MCF 10A (cell line): ENCODE measurements around the gene U2AF2. TPM values are rescaled to one million over a fixed set of nuclear protein-coding genes. Genes with fewer than 3 reads are reported as not detected.

Experiments
- BruUV-seq: library from RNA; stranded (reverse); fragments of 400-500 nt; replicated peaks from 2 replicates; lab custom pipeline; 2021; lab: Mats Ljungman, UMichigan
- CTCF ChIA-PET: fragments of 300-600 bp; sonication (Branson Sonifier 250); formaldehyde crosslinking; extraction: SDS; loops from one replicate; lab custom pipeline; 2021; ENCODE audit warnings: antibody characterized with exemption, inconsistent platforms; lab: Yijun Ruan, JAX
- POLR2A ChIA-PET: fragments of 300-600, 350-650 bp; sonication (Branson Sonifier 250); formaldehyde crosslinking; extraction: SDS; loops from one replicate; lab custom pipeline; 2020; ENCODE audit warnings: antibody characterized with exemption, inconsistent platforms; lab: Yijun Ruan, JAX
- DNase-seq: peaks from one replicate; pipeline ENCODE4 v3.0.0-alpha.2; 2018; ENCODE audit not compliant: unreplicated experiment
- H3K27ac Mint-ChIP-seq: one replicate; pipeline ENCODE4 v1.8.0; 2022; ENCODE audit warnings: mild to moderate bottlenecking, low read depth, mixed read lengths; ENCODE audit not compliant: unreplicated experiment
- H3K27me3 Mint-ChIP-seq: one replicate; pipeline ENCODE4 v1.8.0; 2022; ENCODE audit warnings: mixed read lengths; ENCODE audit not compliant: insufficient read depth, unreplicated experiment
- H3K36me3 Mint-ChIP-seq: one replicate; pipeline ENCODE4 v1.8.0; 2022; ENCODE audit warnings: mild to moderate bottlenecking, moderate library complexity, mixed read lengths; ENCODE audit not compliant: insufficient read depth, unreplicated experiment
- H3K4me1 Mint-ChIP-seq: one replicate; pipeline ENCODE4 v1.8.0; 2022; ENCODE audit warnings: mixed read lengths; ENCODE audit not compliant: insufficient read depth, unreplicated experiment
- H3K4me3 Mint-ChIP-seq: one replicate; pipeline ENCODE4 v1.8.0; 2022; ENCODE audit warnings: mild to moderate bottlenecking, moderate library complexity, mixed read lengths; ENCODE audit not compliant: unreplicated experiment
- H3K9me3 Mint-ChIP-seq: one replicate; pipeline ENCODE4 v1.8.0; 2022; ENCODE audit warnings: mixed read lengths; ENCODE audit not compliant: unreplicated experiment
- CTCF ChIP-seq: fragments of 200-600 bp; IDR thresholded peaks from one replicate; pipeline ENCODE4 v1.8.0; 2022; ENCODE audit warnings: antibody characterized with exemption, mild to moderate bottlenecking; ENCODE audit not compliant: unreplicated experiment
- intact Hi-C: fragments of 100-400 bp; cut with micrococcal nuclease; formaldehyde crosslinking; loops from 2 replicates; pipeline ENCODE4 v1.14.1; 2022
- total RNA-seq: library from RNA; stranded (reverse); gene quantifications from 2 replicates; pipeline ENCODE4 v1.2.3, GENCODE V29; 2022

The U2AF2 gene
- total RNA-seq, 1 experiment from 2014 or later, result 280 TPM

- Mint-ChIP-seq H3K4me3 (no peak overlapping the region), H3K36me3 (peaks cover 6% of the 10 kb centered on the region), H3K27ac (no peak overlapping the region), H3K27me3 (peaks cover 23% of the 10 kb centered on the region), H3K9me3 (peaks cover 18% of the 10 kb centered on the region), H3K4me1 (no peaks in the 10 kb centered on the region)
- BruUV-seq, result no TSS peak
- no peak for TF ChIP-seq CTCF
- CTCF ChIA-PET, result interaction anchor here (1.6 kb wide), 1 partner anchor 8 kb away, joined by 5 read pairs; no protein-coding TSS in a partner anchor
- POLR2A ChIA-PET, result no interaction called here
- intact Hi-C loops, result no loop called here
- DNase-seq, result no peak
Measured at GRCh38 chr19:55720214-55720746, 65.4 kb downstream of the U2AF2 start.

- ChIA-PET POLR2A (no interaction called here), CTCF (no interaction called here)
- no TSS peak for BruUV-seq
- Mint-ChIP-seq H3K27me3 (peaks cover 23% of the 10 kb centered on the region), H3K4me3 (no peak overlapping the region), H3K36me3 (peaks cover 6% of the 10 kb centered on the region), H3K4me1 (no peaks in the 10 kb centered on the region), H3K27ac (no peak overlapping the region), H3K9me3 (peaks cover 18% of the 10 kb centered on the region)
- intact Hi-C loops, result no loop called here
- no peak for DNase-seq
- TF ChIP-seq CTCF, result no peak
Measured at GRCh38 chr19:55720801-55721200, 66.0 kb downstream of the U2AF2 start.

- Mint-ChIP-seq H3K36me3 (peaks cover 5% of the 10 kb centered on the region), H3K4me3 (no peak overlapping the region), H3K27me3 (peaks cover 18% of the 10 kb centered on the region), H3K4me1 (no peaks in the 10 kb centered on the region), H3K27ac (no peak overlapping the region), H3K9me3 (peaks cover 16% of the 10 kb centered on the region)
- ChIA-PET CTCF (interaction anchor here (0.7 kb wide), 1 partner anchor 90 kb away, joined by 3 read pairs; no protein-coding TSS in a partner anchor), POLR2A (no interaction called here)
- no TSS peak for BruUV-seq
- DNase-seq, result no peak
- TF ChIP-seq CTCF, result no peak
- intact Hi-C loops, result no loop called here
Measured at GRCh38 chr19:55723491-55723890, 68.7 kb downstream of the U2AF2 start.

Other genes starting within 250 kb of the U2AF2 start
- gene UBE2S, start 247.2 kb upstream of the U2AF2 start, total RNA-seq, result 331 and 345 TPM in 2 replicates
- gene SHISA7, start 211.7 kb upstream of the U2AF2 start, total RNA-seq, result not detected in 2 replicates
- 34.3 and 59.9 TPM in 2 replicates for gene ISOC2, start 193.4 kb upstream of the U2AF2 start, total RNA-seq
- gene C19orf85, start 190.3 kb upstream of the U2AF2 start, total RNA-seq, result 0.23 and 0.32 TPM in 2 replicates
- gene ZNF628, start 178.4 kb upstream of the U2AF2 start, total RNA-seq, result 6.2 and 12.1 TPM in 2 replicates
- gene NAT14, start 169.8 kb upstream of the U2AF2 start, total RNA-seq, result 16.6 and 22.8 TPM in 2 replicates
- 0.33 and 0.59 TPM in 2 replicates for gene SSC5D, start 166.6 kb upstream of the U2AF2 start, total RNA-seq
- not detected in 2 replicates for gene SBK2, start 117.9 kb upstream of the U2AF2 start, total RNA-seq
- not detected in 2 replicates for gene SBK3, start 109.5 kb upstream of the U2AF2 start, total RNA-seq
- 11.6 and 12.6 TPM in 2 replicates for gene ZNF579, start 74.2 kb upstream of the U2AF2 start, total RNA-seq
- 13.5 and 16.3 TPM in 2 replicates for gene FIZ1, start 55.5 kb upstream of the U2AF2 start, total RNA-seq
- gene ZNF524, start 54.7 kb upstream of the U2AF2 start, total RNA-seq, result 15.7 and 17.6 TPM in 2 replicates
- gene ZNF865, start 49.4 kb upstream of the U2AF2 start, total RNA-seq, result 12.2 and 12.7 TPM in 2 replicates
- 2.7 and 3.1 TPM in 2 replicates for gene ZNF784, start 30.5 kb upstream of the U2AF2 start, total RNA-seq
- gene ZNF580, start 14.0 kb upstream of the U2AF2 start, total RNA-seq, result 38.9 and 44.9 TPM in 2 replicates
- gene ZNF581, start 11.4 kb upstream of the U2AF2 start, total RNA-seq, result 22.3 and 25.7 TPM in 2 replicates
- 2.3 and 2.5 TPM in 2 replicates for gene CCDC106, start 6.8 kb upstream of the U2AF2 start, total RNA-seq
- gene EPN1, start 20.2 kb downstream of the U2AF2 start, total RNA-seq, result 102 and 123 TPM in 2 replicates
- gene NLRP9, start 83.4 kb downstream of the U2AF2 start, total RNA-seq, result not detected in 2 replicates
- not detected in 2 replicates for gene RFPL4A, start 104.1 kb downstream of the U2AF2 start, total RNA-seq
- gene RFPL4AL1, start 114.1 kb downstream of the U2AF2 start, total RNA-seq, result not detected in 2 replicates
- not detected in 2 replicates for gene NLRP11, start 177.0 kb downstream of the U2AF2 start, total RNA-seq
- gene NLRP4, start 181.5 kb downstream of the U2AF2 start, total RNA-seq, result not detected in 2 replicates